ENCODE measurements around the gene HIVEP1. TPM values are rescaled to one million over a fixed set of nuclear protein-coding genes. Genes with fewer than 3 reads are reported as not detected.

Gene HIVEP1
- total and polyA plus RNA-seq, 2 of the 8 experiments (the other 6 are each of a cell fraction or from before 2014, with no cell fraction given): 22.6 to 23.1 TPM

DNA sequence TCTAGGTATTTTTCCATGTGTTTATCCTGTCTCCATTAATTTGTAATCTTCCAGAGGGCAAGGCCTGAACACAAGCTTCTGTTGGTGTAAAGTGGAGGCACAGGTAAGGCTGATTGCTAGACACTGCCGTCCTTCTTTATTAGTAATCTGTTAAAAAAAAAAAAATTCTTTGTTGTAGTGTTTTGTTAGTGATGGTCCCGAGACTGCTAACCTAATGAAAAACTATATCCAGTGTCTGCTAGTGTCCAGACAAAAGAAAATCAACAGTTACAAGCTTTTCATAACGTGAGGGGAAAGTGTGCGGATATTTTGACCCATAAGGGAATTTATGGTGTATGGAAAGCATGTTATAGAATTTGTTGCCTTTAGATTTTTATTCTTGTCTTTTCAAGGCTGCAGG lies 4.2 kb upstream of the HIVEP1 start:
- POLR2A ChIA-PET (ENCODE audit: partially characterized antibody): no interaction called here
- H3K9ac ChIP-seq (replicated peaks in 1 of 4; ENCODE audit: extremely low read depth in 1 of 4, low read depth in 3 of 4, low read length in 3 of 4): no peak overlapping the region

More for the DNA sequence above, 4.2 kb upstream of the HIVEP1 start:
- H2AFZ ChIP-seq (ENCODE audit: low read length): no peak overlapping the region
- no peak overlapping the region for H2BK20ac ChIP-seq (ENCODE audit: low read length)
- H2BK120ac ChIP-seq (replicated peaks; ENCODE audit: low read depth, low read length): no peak overlapping the region
- no peak overlapping the region for H3K27ac ChIP-seq (ENCODE audit: low read depth, low read length)
- peaks cover 5% of the 10 kb centered on the region for H3K23me2 ChIP-seq (ENCODE audit: low read depth, low read length)
- H2BK12ac ChIP-seq (ENCODE audit: low read depth, low read length): no peak overlapping the region
- no peak overlapping the region for H3K4ac ChIP-seq (replicated peaks; ENCODE audit: insufficient read length, low read depth, low read length)
- no peak overlapping the region for H4K8ac ChIP-seq (ENCODE audit: extremely low read depth, insufficient read depth, low read length)
- H2AK5ac ChIP-seq (ENCODE audit: low read depth, low read length): no peak overlapping the region
- H3K14ac ChIP-seq (ENCODE audit: insufficient read length): no peak overlapping the region
- FAIRE-seq: no peak
- 67% methylated on average over 4 of the region's 4 CpGs; no CpG with 5 or more reads in 1 of the 2 experiments for WGBS, 2 experiments (ENCODE audit: extremely low coverage in 1 of 2, insufficient coverage in 1 of 2, insufficient read length in 1 of 2, insufficient replicate concordance in 2 of 2, low coverage in 1 of 2, low lambda C conversion rate in 2 of 2, missing lambda C conversion rate in 1 of 2)
- H3K36me3 ChIP-seq (ENCODE audit: control insufficient read depth in 2 of 4, insufficient read depth in 4 of 4, low read length in 3 of 4): no peaks in the 10 kb centered on the region
- H3K23ac ChIP-seq (ENCODE audit: insufficient read length): no peak overlapping the region
- no peaks in the 10 kb centered on the region for H4K20me1 ChIP-seq (replicated peaks in 1 of 2; ENCODE audit: control insufficient read depth in 1 of 2, insufficient read depth in 2 of 2, low read length in 2 of 2)
- no peak overlapping the region for H3K56ac ChIP-seq (replicated peaks; ENCODE audit: insufficient read length, low read depth, low read length)
- no peaks in the 10 kb centered on the region for H3K79me1 ChIP-seq (ENCODE audit: low read depth, low read length)
- H3K18ac ChIP-seq (ENCODE audit: extremely low read depth, low read length): peak overlapping the region; percentile 55; the same call in 1 of the 2 replicates
- H2BK5ac ChIP-seq (ENCODE audit: low read depth, low read length): no peak overlapping the region
- no peaks in the 10 kb centered on the region for H3K9me3 ChIP-seq (ENCODE audit: insufficient read depth in 2 of 2, low read depth in 1 of 2, low read length in 1 of 2)
- CTCF ChIA-PET (ENCODE audit: partially characterized antibody): interaction anchor here (0.5 kb wide), 1 partner anchor 1508 kb away, joined by 3 read pairs; no protein-coding TSS in a partner anchor
- H3K4me2 ChIP-seq (ENCODE audit: insufficient read depth in 1 of 2, low read depth in 2 of 2, low read length in 2 of 2): peak overlapping the region; percentile 92 to 95
- no peaks in the 10 kb centered on the region for H3K27me3 ChIP-seq (replicated peaks in 1 of 4; ENCODE audit: control insufficient read depth in 3 of 4, extremely low read depth in 1 of 4, insufficient read depth in 3 of 4, low read length in 3 of 4)
- TF ChIP-seq KDM1A (IDR thresholded peaks at IDR 0.05; ENCODE audit: borderline replicate concordance, low read length) (no peak), RFX5 (IDR thresholded peaks at IDR 0.05; ENCODE audit: borderline replicate concordance, low read depth, low read length) (no peak), GTF2F1 (IDR thresholded peaks at IDR 0.05; ENCODE audit: borderline replicate concordance, low read depth, low read length) (no peak), TAF7 (optimal IDR thresholded peaks at IDR 0.05; ENCODE audit: borderline replicate concordance, low read depth, low read length) (no peak), BCL11A (IDR thresholded peaks at IDR 0.05; ENCODE audit: low read depth in 2 of 2, low read length in 2 of 2) (no peak), CEBPB (IDR thresholded peaks at IDR 0.05; ENCODE audit: low read depth, low read length) (no peak), RNF2 (IDR thresholded peaks at IDR 0.05; ENCODE audit: borderline replicate concordance, low read depth, low read length, missing control alignments, poor library complexity, severe bottlenecking) (no peak), SP2 (IDR thresholded peaks at IDR 0.05; ENCODE audit: low read length) (no peak), FOSL1 (IDR thresholded peaks at IDR 0.05; ENCODE audit: insufficient read depth, low read depth, low read length) (no peak)
- H3K79me2 ChIP-seq (ENCODE audit: control insufficient read depth in 1 of 2, insufficient read depth in 2 of 2, low read length in 2 of 2): peaks cover 0 to 10% of the 10 kb centered on the region in 2 experiments; a peak in 2 of 4 replicates
- peaks cover 0 to 15% (median 7%) of the 10 kb centered on the region in 4 experiments; a peak in 2 of 7 replicates for H3K4me1 ChIP-seq (replicated peaks in 1 of 4; ENCODE audit: control insufficient read depth in 3 of 4, insufficient read depth in 4 of 4, low read length in 3 of 4)
- no peak overlapping the region for H4K5ac ChIP-seq (ENCODE audit: insufficient read length, low read depth, low read length)
- H3K4me3 ChIP-seq (ENCODE audit: extremely low read depth in 1 of 4, insufficient read depth in 2 of 4, low read depth in 3 of 4, low read length in 4 of 4): peak overlapping the region; percentile 77 to 86 (median 80); a peak in 7 of 8 replicates
- H4K91ac ChIP-seq (replicated peaks; ENCODE audit: insufficient read length, low read length): no peak overlapping the region
- no peak overlapping the region for H2BK15ac ChIP-seq (ENCODE audit: low read length)
- no peak for DNase-seq (ENCODE audit: low read depth in 1 of 2, low spot score in 2 of 2)
